Ovary (tissue), 3 donors: ENCODE data around the gene SMARCB1.

Experiments used
- CTCF ChIP-seq, 3 donors: fragments of 450-650 bp in 2 of 3; fragments of 200-600 bp in 1 of 3; IDR thresholded peaks; one replicate each; pipeline versions ENCODE4 v1.5.1 to v1.8.0; 2016 to 2022; ENCODE audit warnings: antibody characterized with exemption in 3 of 3, mild to moderate bottlenecking in 1 of 3
- EP300 ChIP-seq: sonication (generic); formaldehyde crosslinking; IDR thresholded peaks from one replicate; pipeline ENCODE4 v1.6.1; 2017; ENCODE audit warnings: antibody characterized with exemption
- POLR2A ChIP-seq: fragments of 450-650 bp; IDR thresholded peaks from one replicate; pipeline ENCODE4 v1.6.1; 2017; ENCODE audit warnings: antibody characterized with exemption, mild to moderate bottlenecking, moderate library complexity
- donor health status: DM: no; HTN: no; CAD: no.

- TF ChIP-seq POLR2A (no peak), CTCF (IDR thresholded peaks at IDR 0.05) (no peak), EP300 (no peak)
These were observed 45.7 kb downstream of the SMARCB1 start for GRCh38 chr22:23832226-23833016.
